HG03039 (cell line): Measurements from ENCODE around the gene LIMK1.
A peak's percentile ranks its signal among the peaks of the same experiment; 100 is the strongest.
"Not testable (repeated sequence)": the region's sequence is repeated elsewhere in the genome, so short reads cannot be mapped to it uniquely, and the experiment has no call there.

Experiments
- ATAC-seq: cut with Tn5 transposase; IDR thresholded peaks from one replicate; pipeline ENCODE4 v1.9.1; 2021; ENCODE audit warnings: mild to moderate bottlenecking, moderate library complexity; ENCODE audit not compliant: unreplicated experiment

The LIMK1 gene

GRCh38 chr7:74083117-74083876, at the start of gene LIMK1:
LIMK1 (plus strand) TSS chr7:74083804; CDS start chr7:74083991, 187 bp downstream.
- ATAC-seq, result peak; percentile 51

- ATAC-seq, result no peak
These were observed 46.0 kb upstream of the LIMK1 start for GRCh38 chr7:74037609-74038008.

GRCh38 chr7:74038194-74038961, 45.2 kb upstream of the LIMK1 start:
- ATAC-seq, result no peak

- no peak for ATAC-seq
These were observed 44.3 kb upstream of the LIMK1 start for GRCh38 chr7:74039337-74039736.

GRCh38 chr7:74040101-74040790, 43.4 kb upstream of the LIMK1 start:
- no peak for ATAC-seq

- no peak for ATAC-seq
These were observed 42.6 kb upstream of the LIMK1 start for GRCh38 chr7:74040791-74041520.

GRCh38 chr7:74042746-74043522, 40.7 kb upstream of the LIMK1 start:
- no peak for ATAC-seq

- no peak for ATAC-seq
These were observed 40.1 kb upstream of the LIMK1 start for GRCh38 chr7:74043523-74043951.

- ATAC-seq, result no peak
These were observed 38.9 kb upstream of the LIMK1 start for GRCh38 chr7:74044366-74045350.

GRCh38 chr7:74046581-74046980, 37.0 kb upstream of the LIMK1 start:
- ATAC-seq, result not testable (repeated sequence)

- no peak for ATAC-seq
These were observed 35.7 kb upstream of the LIMK1 start for GRCh38 chr7:74047804-74048380.

- ATAC-seq, result no peak
These were observed 34.5 kb upstream of the LIMK1 start for GRCh38 chr7:74048999-74049599.

GRCh38 chr7:74049997-74050798, 33.4 kb upstream of the LIMK1 start:
- no peak for ATAC-seq

GRCh38 chr7:74051193-74051592, 32.4 kb upstream of the LIMK1 start:
- no peak for ATAC-seq

GRCh38 chr7:74051629-74052410, 31.8 kb upstream of the LIMK1 start:
- no peak for ATAC-seq

- ATAC-seq, result no peak
These were observed 31.0 kb upstream of the LIMK1 start for GRCh38 chr7:74052628-74053027.
